ENCODE measurements around the gene TFPI. TPM values are rescaled to one million over a fixed set of nuclear protein-coding genes. Genes with fewer than 3 reads are reported as not detected.

TFPI gene
- total RNA-seq, 2 donors from 2014 or later = 33.0 to 34.3 TPM

- Mint-ChIP-seq H3K36me3 (ENCODE audit: low read depth) (peaks cover 39% of the 10 kb centered on the region), H3K9me3 (peaks cover 34% of the 10 kb centered on the region), H3K4me3 (no peak overlapping the region), H3K27ac (no peak overlapping the region), H3K4me1 (no peaks in the 10 kb centered on the region), H3K27me3 (ENCODE audit: insufficient read depth) (no peaks in the 10 kb centered on the region)
- TF ChIP-seq, protein P1, sequence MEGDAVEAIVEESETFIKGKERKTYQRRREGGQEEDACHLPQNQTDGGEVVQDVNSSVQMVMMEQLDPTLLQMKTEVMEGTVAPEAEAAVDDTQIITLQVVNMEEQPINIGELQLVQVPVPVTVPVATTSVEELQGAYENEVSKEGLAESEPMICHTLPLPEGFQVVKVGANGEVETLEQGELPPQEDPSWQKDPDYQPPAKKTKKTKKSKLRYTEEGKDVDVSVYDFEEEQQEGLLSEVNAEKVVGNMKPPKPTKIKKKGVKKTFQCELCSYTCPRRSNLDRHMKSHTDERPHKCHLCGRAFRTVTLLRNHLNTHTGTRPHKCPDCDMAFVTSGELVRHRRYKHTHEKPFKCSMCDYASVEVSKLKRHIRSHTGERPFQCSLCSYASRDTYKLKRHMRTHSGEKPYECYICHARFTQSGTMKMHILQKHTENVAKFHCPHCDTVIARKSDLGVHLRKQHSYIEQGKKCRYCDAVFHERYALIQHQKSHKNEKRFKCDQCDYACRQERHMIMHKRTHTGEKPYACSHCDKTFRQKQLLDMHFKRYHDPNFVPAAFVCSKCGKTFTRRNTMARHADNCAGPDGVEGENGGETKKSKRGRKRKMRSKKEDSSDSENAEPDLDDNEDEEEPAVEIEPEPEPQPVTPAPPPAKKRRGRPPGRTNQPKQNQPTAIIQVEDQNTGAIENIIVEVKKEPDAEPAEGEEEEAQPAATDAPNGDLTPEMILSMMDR (conservative IDR thresholded peaks at IDR 0.05) = no peak
- no peaks in the 10 kb centered on the region for H3K4me1 ChIP-seq (ENCODE audit: control insufficient read depth, insufficient read depth, low read length)
- H3K27ac ChIP-seq (ENCODE audit: low read depth, low read length) = no peak overlapping the region
- no peaks in the 10 kb centered on the region for H3K36me3 ChIP-seq (ENCODE audit: control insufficient read depth, insufficient read depth, low read length)
- H3K4me3 ChIP-seq (ENCODE audit: low read length) = no peak overlapping the region
- H3K27me3 ChIP-seq (ENCODE audit: control insufficient read depth, insufficient read depth, low read length, poor library complexity, severe bottlenecking) = no peaks in the 10 kb centered on the region
- peaks cover 27% of the 10 kb centered on the region for H3K9me3 ChIP-seq (ENCODE audit: control insufficient read depth, low read length)
- 67 to 89% methylated on average over 1 of the region's 1 CpG for WGBS, 2 experiments (ENCODE audit: insufficient coverage in 1 of 2, insufficient read length in 1 of 2)
- H3K9ac ChIP-seq (ENCODE audit: extremely low read depth, low read length, poor library complexity, severe bottlenecking) = no peak overlapping the region
- DNase-seq = no peak
These were observed 58.9 kb downstream of the TFPI start for GRCh38 chr2:187495324-187495723.

- no peak for DNase-seq
- no peak overlapping the region for H3K4me3 Mint-ChIP-seq
- no peaks in the 10 kb centered on the region for H3K36me3 ChIP-seq (ENCODE audit: control insufficient read depth, insufficient read depth, low read length)
- H3K9me3 ChIP-seq (ENCODE audit: control insufficient read depth, low read length) = peaks cover 27% of the 10 kb centered on the region
- no peaks in the 10 kb centered on the region for H3K27me3 Mint-ChIP-seq (ENCODE audit: insufficient read depth)
- no peak overlapping the region for H3K4me3 ChIP-seq (ENCODE audit: low read length)
- TF ChIP-seq, protein P1 (conservative IDR thresholded peaks at IDR 0.05) = no peak
- no peaks in the 10 kb centered on the region for H3K27me3 ChIP-seq (ENCODE audit: control insufficient read depth, insufficient read depth, low read length, poor library complexity, severe bottlenecking)
- peaks cover 34% of the 10 kb centered on the region for H3K9me3 Mint-ChIP-seq
- H3K27ac ChIP-seq (ENCODE audit: low read depth, low read length) = no peak overlapping the region
- H3K4me1 ChIP-seq (ENCODE audit: control insufficient read depth, insufficient read depth, low read length) = no peaks in the 10 kb centered on the region
- no peak overlapping the region for H3K9ac ChIP-seq (ENCODE audit: extremely low read depth, low read length, poor library complexity, severe bottlenecking)
- no peak overlapping the region for H3K27ac Mint-ChIP-seq
- no peaks in the 10 kb centered on the region for H3K4me1 Mint-ChIP-seq
- H3K36me3 Mint-ChIP-seq (ENCODE audit: low read depth) = peaks cover 39% of the 10 kb centered on the region
- WGBS, 2 experiments (ENCODE audit: insufficient coverage in 1 of 2, insufficient read length in 1 of 2) = 92% methylated on average over 2 of the region's 3 CpGs; no CpG with 5 or more reads in 1 of the 2 experiments
These were observed 60.2 kb downstream of the TFPI start for GRCh38 chr2:187493877-187494568.

GRCh38 chr2:187493180-187493579 lies 61.1 kb downstream of the TFPI start:
- DNase-seq = no peak
- Histone ChIP-seq H3K4me3 (ENCODE audit: low read length) (no peak overlapping the region), H3K9me3 (ENCODE audit: control insufficient read depth, low read length) (peaks cover 27% of the 10 kb centered on the region), H3K27ac (ENCODE audit: low read depth, low read length) (no peak overlapping the region), H3K36me3 (ENCODE audit: control insufficient read depth, insufficient read depth, low read length) (no peaks in the 10 kb centered on the region), H3K27me3 (ENCODE audit: control insufficient read depth, insufficient read depth, low read length, poor library complexity, severe bottlenecking) (no peaks in the 10 kb centered on the region), H3K9ac (ENCODE audit: extremely low read depth, low read length, poor library complexity, severe bottlenecking) (no peak overlapping the region), H3K4me1 (ENCODE audit: control insufficient read depth, insufficient read depth, low read length) (no peaks in the 10 kb centered on the region)
- no peaks in the 10 kb centered on the region for H3K4me1 Mint-ChIP-seq
- no peak overlapping the region for H3K27ac Mint-ChIP-seq
- TF ChIP-seq, protein P1 (conservative IDR thresholded peaks at IDR 0.05) = no peak
- no peaks in the 10 kb centered on the region for H3K27me3 Mint-ChIP-seq (ENCODE audit: insufficient read depth)
- no peak overlapping the region for H3K4me3 Mint-ChIP-seq
- H3K36me3 Mint-ChIP-seq (ENCODE audit: low read depth) = peaks cover 39% of the 10 kb centered on the region
- 93 to 97% methylated on average over 5 of the region's 5 CpGs for WGBS, 2 experiments (ENCODE audit: insufficient coverage in 1 of 2, insufficient read length in 1 of 2)
- H3K9me3 Mint-ChIP-seq = peaks cover 34% of the 10 kb centered on the region
